CD4-positive, alpha-beta T cell treated with Interleukin-21 for 1 hour (primary cell): Measurements from ENCODE around the gene ALB.
"Not testable (repeated sequence)": the region's sequence is repeated elsewhere in the genome, so short reads cannot be mapped to it uniquely, and the experiment has no call there.

Source experiments
- DNase-seq: peaks from one replicate; pipeline ENCODE4 v3.0.0-alpha.2; 2020

ALB gene

DNA sequence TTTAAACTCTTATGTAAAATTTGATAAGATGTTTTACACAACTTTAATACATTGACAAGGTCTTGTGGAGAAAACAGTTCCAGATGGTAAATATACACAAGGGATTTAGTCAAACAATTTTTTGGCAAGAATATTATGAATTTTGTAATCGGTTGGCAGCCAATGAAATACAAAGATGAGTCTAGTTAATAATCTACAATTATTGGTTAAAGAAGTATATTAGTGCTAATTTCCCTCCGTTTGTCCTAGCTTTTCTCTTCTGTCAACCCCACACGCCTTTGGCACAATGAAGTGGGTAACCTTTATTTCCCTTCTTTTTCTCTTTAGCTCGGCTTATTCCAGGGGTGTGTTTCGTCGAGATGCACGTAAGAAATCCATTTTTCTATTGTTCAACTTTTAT, at the start of gene ALB:
ALB (plus strand) TSS at position 246 of the 400 bp plus-strand sequence; CDS start at position 287, 41 bp downstream.
- no peak for DNase-seq

- DNase-seq, result not testable (repeated sequence)
Observed at GRCh38 chr4:73357174-73357573, 46.9 kb upstream of the ALB start.

GRCh38 chr4:73369506-73370199, 34.4 kb upstream of the ALB start:
- not testable (repeated sequence) for DNase-seq

DNA sequence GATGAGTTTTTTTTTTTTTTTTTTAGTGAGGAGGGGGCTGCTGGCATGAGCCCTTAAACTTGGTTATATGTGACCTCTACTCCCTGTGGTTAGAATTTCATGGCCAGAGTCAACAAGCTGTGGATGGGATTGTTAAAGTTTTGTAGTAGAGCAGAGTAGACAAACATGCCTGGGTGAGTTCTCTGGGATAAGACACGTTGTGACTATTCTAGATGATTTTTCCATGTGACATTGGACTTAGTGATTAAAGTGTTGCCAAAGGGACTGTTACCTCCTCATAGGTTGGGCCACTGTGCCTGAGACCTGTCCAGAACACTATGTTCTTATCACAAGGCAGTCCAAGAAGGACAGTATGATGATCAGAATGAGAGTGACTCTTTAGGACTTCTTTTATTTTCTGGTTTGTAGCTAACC, 28.8 kb upstream of the ALB start:
- DNase-seq, result no peak

- DNase-seq, result no peak
Observed at GRCh38 chr4:73376251-73376650, 27.8 kb upstream of the ALB start.

DNA sequence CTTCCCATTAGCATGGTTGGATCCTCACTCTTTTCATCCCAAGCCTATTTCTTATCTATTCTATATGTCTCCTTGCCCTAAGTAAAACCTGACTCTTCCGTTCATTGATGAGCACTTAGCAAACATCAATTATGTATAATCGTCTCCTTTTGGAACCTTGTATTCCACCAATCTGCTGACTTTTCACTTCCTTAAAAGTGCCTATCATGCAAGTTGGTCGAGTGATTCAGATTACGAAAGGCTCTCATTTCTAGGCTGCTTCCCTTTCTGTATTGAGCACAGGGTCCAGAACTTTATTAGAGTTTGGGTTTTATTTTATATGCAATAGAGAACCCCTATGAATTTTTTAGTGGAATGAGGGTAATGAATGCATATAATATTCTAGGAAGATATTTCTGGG, 27.1 kb upstream of the ALB start:
- no peak for DNase-seq

- no peak for DNase-seq
Observed at GRCh38 chr4:73378887-73379286, 25.2 kb upstream of the ALB start.

DNA sequence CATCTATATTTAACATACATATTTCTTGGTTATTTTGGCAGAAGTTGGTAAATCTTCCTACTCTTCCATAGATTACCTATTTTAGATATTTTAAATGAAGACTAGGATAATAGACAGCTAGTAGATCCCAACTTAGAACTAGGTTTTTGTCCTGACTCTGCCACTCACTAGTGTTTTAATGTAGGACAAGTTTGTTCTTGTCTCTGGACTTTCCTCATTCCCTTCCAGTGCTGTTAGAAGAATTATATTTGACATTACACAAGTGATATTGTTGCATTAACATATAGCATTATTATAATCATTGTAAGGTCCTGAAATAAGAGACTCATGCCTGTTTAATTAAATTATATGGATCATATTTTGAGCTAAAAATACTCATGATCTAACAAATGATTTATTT, 24.1 kb upstream of the ALB start:
- DNase-seq, result no peak

GRCh38 chr4:73381214-73381613, 22.9 kb upstream of the ALB start:
- no peak for DNase-seq

DNA sequence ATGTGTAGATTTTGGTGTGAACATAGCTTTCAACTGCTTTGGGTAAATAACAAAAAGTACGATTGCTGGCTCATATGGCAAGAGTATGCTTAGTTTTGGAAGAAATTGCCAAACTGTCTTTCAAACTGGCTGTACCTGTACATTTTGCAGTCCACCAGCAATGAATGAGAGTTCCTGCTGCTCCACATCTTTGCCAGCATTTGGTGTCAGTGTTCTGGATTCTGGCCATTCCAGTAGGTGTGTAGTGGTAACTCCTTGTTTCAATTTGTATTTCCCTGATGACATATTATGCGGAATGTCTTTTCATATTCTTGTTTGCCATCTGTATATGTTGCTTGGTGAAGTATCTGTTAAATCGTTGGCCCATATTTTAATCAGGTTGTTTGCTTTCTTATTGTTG, 20.6 kb upstream of the ALB start:
- no peak for DNase-seq

DNA sequence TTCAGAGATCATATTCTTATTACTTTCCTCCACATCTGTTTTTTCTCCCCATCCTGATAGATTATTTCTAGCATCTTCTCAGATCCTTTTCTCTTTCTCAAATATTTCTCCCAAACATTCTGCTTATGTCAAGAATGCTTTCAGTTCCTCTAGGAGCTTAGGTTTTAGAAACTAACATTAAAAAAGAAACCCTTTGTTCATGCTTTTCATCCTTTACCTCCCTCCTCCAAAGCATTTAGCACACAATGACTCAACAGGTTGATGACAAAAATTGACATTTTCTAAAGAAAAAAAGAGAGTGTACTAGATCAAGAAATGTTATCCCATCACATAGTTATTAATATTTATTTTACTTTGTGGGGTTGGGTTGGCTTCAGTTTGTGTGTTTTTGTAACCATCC, 16.5 kb upstream of the ALB start:
- no peak for DNase-seq

DNA sequence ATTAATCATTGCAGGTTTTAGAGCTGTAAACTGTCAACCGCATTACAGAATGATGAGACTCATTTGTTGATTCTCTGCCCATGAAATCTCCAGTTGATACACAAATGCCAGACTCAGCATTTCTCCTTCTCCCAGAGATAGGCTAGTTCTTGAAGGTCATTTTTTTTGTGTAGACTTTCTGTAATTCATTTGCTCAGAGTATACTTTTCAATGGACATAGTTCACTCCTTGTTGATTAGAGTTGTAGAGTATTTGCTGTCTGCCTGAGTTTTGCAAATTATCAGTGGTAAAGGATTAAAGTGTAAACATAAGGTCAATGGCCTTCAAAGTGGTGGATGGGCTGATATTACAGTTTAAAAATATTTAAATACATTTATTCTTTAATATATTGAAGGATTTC, 15.2 kb upstream of the ALB start:
- no peak for DNase-seq

DNA sequence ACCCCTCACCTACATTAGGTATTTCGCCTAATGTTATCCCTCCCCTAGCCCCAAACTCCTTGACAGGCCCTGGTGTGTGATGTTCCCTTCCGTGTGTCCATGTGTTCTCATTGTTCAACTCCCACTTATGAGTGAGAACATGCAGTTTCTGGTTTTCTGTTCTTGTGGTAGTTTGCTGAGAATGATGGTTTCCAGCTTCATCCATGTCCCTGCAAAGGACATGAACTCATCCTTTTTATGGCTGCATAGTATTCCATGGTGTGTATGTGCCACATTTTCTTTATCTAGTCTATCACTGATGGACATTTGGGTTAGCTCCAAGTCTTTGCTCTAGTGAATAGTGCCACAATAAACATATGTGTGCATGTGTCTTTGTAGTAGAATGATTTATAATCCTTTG, 14.4 kb upstream of the ALB start:
- not testable (repeated sequence) for DNase-seq

GRCh38 chr4:73391774-73392173, 12.3 kb upstream of the ALB start:
- DNase-seq, result no peak

DNA sequence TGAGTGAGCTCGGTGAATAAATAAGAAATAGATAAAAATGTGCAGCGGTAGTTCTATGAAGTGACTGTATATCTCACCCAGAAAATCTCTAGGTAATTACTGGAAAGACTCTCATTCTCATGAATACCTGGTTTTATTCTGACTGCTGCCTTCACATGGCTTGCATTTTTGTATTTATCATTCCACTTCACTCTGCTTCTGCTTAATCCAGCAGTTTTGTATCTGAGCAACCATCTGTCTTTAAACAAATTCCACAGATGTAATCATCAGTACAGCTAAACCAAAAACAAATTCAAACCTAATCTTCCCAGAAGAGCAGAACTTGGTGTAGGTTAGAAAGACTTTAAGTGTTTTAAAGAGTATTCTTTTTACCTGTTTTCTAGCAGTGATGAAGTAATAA, 11.2 kb upstream of the ALB start:
- no peak for DNase-seq

DNA sequence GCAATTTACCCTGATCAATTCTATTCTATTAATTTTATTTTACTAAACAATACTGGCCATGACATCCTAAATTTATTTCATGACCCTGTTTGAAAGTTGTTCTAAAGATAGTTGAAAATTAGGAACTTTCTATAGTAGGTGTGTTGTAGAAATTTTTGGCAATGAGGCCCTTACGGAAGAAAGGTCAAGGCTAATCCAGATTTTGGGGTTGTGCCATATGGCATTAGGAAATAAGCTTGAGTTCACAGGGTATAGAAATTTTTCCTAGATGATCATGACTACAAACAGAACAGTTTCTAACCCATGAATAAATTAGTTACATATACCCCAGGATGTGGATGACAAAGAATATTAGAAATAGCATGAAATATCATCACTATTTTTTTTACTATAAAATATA, 7.8 kb upstream of the ALB start:
- no peak for DNase-seq

GRCh38 chr4:73396993-73397972, 6.8 kb upstream of the ALB start:
- no peak for DNase-seq

GRCh38 chr4:73401412-73401811, 2.7 kb upstream of the ALB start:
- no peak for DNase-seq

DNA sequence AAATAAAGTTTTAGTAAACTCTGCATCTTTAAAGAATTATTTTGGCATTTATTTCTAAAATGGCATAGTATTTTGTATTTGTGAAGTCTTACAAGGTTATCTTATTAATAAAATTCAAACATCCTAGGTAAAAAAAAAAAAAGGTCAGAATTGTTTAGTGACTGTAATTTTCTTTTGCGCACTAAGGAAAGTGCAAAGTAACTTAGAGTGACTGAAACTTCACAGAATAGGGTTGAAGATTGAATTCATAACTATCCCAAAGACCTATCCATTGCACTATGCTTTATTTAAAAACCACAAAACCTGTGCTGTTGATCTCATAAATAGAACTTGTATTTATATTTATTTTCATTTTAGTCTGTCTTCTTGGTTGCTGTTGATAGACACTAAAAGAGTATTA, 370 bp downstream of the ALB start:
- no peak for DNase-seq

GRCh38 chr4:73405138-73405537, 1.1 kb downstream of the ALB start:
- DNase-seq, result no peak

DNA sequence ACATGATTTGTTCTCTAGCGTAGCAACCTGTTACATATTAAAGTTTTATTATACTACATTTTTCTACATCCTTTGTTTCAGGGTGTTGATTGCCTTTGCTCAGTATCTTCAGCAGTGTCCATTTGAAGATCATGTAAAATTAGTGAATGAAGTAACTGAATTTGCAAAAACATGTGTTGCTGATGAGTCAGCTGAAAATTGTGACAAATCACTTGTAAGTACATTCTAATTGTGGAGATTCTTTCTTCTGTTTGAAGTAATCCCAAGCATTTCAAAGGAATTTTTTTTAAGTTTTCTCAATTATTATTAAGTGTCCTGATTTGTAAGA, 2.4 kb downstream of the ALB start:
- no peak for DNase-seq

GRCh38 chr4:73407227-73407673, 3.2 kb downstream of the ALB start:
- DNase-seq, result no peak

- DNase-seq, result no peak
Observed at GRCh38 chr4:73408181-73408867, 4.2 kb downstream of the ALB start.
